Measurements from ENCODE around the gene PPP1R26. TPM values are rescaled to one million over a fixed set of nuclear protein-coding genes. Genes with fewer than 3 reads are reported as not detected.

PPP1R26 gene
- polyA plus RNA-seq, 1 of the 3 experiments (the other 2 are of a cell fraction), result 20.1 TPM

DNA sequence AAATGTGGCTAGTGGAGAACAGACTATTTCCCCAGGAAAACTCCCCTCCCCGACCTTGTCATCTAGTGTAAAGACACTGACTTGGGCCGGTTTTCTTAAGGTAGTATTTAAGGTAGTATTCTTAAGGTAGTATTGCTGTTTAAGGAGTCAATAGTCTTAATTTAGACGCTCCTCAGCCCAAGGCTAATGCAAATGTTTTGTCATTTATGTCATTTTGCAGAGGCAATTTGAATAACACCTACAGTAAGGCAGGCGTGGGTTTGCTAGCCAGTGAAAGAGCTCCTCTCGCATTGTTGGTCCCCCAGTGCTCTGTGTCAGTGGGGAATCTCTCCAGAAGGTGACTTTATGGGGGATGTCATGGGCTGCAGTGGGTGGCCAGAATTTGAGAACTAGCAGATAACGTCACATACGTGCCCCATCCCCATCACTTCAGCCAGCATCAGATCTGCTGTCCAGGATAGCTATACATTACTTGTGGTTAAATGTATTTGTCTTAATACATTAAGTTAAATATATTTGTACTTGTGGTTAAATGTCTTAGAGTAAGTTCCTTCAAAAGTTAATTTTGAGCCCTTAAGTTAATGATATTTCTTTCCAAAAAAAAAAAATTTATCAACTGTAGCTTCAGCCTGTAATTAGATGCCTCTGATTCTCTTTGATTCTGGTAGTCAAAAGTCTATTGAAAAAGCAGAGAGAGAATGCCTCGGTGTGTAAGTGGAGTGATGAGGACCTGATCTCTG, 2.6 kb downstream of the PPP1R26 start:
- no peak overlapping the region for H3K9ac ChIP-seq
- 89% methylated on average over 8 of the region's 8 CpGs for WGBS (ENCODE audit: low lambda C conversion rate)
- DNase-seq, result no peak
- CTCF ChIA-PET, result interaction anchor here (0.6 to 3.6 kb wide), 5 partner anchors 17 to 407 kb away, joined by 3 to 23 read pairs (median 3); partner anchors contain the start of gene MRPS2
- peaks cover 33% of the 10 kb centered on the region for H3K79me2 ChIP-seq (ENCODE audit: insufficient read depth)
- no peak overlapping the region for H2AFZ ChIP-seq (ENCODE audit: low read depth)
- no peak overlapping the region for H3K4me3 ChIP-seq (ENCODE audit: low read depth in 2 of 2, low read length in 1 of 2)
- peaks cover 7% of the 10 kb centered on the region; the same call in 1 of the 2 replicates for H4K20me1 ChIP-seq (ENCODE audit: insufficient read depth)
- H3K9me2 ChIP-seq, result no peaks in the 10 kb centered on the region
- no peak overlapping the region for H3K27ac ChIP-seq (ENCODE audit: low read depth in 2 of 2, low read length in 1 of 2)
- no peaks in the 10 kb centered on the region for H3K27me3 ChIP-seq (ENCODE audit: insufficient read depth)
- peaks cover 6 to 13% of the 10 kb centered on the region in 2 experiments; a peak in 2 of 4 replicates for H3K4me1 ChIP-seq (ENCODE audit: control insufficient read depth in 1 of 2, insufficient read depth in 2 of 2, low read depth in 1 of 2, low read length in 1 of 2)
- H3K36me3 ChIP-seq (replicated peaks in 1 of 2; ENCODE audit: control insufficient read depth in 1 of 2, insufficient read depth in 2 of 2, low read length in 1 of 2), result peaks cover 7 to 43% of the 10 kb centered on the region in 2 experiments
- peaks cover 5% of the 10 kb centered on the region for H3F3A ChIP-seq (replicated peaks; ENCODE audit: insufficient read depth)
- no peaks in the 10 kb centered on the region for H3K9me3 ChIP-seq
- POLR2A ChIA-PET, result no interaction called here
- TF ChIP-seq NFIC (IDR thresholded peaks at IDR 0.05; ENCODE audit: borderline replicate concordance) (no peak), GABPA (IDR thresholded peaks at IDR 0.05; ENCODE audit: low read depth) (no peak), EP300 (IDR thresholded peaks at IDR 0.05; ENCODE audit: borderline replicate concordance in 1 of 2, low read depth in 1 of 2, low read length in 1 of 2) (no peak), CTCF (IDR thresholded peaks at IDR 0.05) (no peak), SIN3A (IDR thresholded peaks at IDR 0.05; ENCODE audit: borderline replicate concordance, low read depth, low read length) (no peak), RAD21 (IDR thresholded peaks at IDR 0.05; ENCODE audit: low read length) (no peak)
- TF ChIP-seq, protein P1, sequence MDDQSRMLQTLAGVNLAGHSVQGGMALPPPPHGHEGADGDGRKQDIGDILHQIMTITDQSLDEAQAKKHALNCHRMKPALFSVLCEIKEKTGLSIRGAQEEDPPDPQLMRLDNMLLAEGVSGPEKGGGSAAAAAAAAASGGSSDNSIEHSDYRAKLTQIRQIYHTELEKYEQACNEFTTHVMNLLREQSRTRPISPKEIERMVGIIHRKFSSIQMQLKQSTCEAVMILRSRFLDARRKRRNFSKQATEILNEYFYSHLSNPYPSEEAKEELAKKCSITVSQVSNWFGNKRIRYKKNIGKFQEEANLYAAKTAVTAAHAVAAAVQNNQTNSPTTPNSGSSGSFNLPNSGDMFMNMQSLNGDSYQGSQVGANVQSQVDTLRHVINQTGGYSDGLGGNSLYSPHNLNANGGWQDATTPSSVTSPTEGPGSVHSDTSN (IDR thresholded peaks at IDR 0.05), result no peak
- H3K4me2 ChIP-seq, result no peak overlapping the region

GRCh38 chr9:135484460-135485277, 5.1 kb downstream of the PPP1R26 start:
- Histone ChIP-seq H3K4me3 (ENCODE audit: low read depth in 2 of 2, low read length in 1 of 2) (no peak overlapping the region), H3K9me2 (no peaks in the 10 kb centered on the region), H3K9me3 (no peaks in the 10 kb centered on the region), H3K27me3 (ENCODE audit: insufficient read depth) (no peaks in the 10 kb centered on the region), H3K4me2 (no peak overlapping the region), H3K79me2 (ENCODE audit: insufficient read depth) (peaks cover 32% of the 10 kb centered on the region), H3K36me3 (replicated peaks in 1 of 2; ENCODE audit: control insufficient read depth in 1 of 2, insufficient read depth in 2 of 2, low read length in 1 of 2) (peaks cover 7 to 58% of the 10 kb centered on the region in 2 experiments), H2AFZ (ENCODE audit: low read depth) (no peak overlapping the region), H3K9ac (no peak overlapping the region), H3F3A (replicated peaks; ENCODE audit: insufficient read depth) (no peaks in the 10 kb centered on the region), H4K20me1 (ENCODE audit: insufficient read depth) (peaks cover 7% of the 10 kb centered on the region; the same call in 1 of the 2 replicates), H3K27ac (ENCODE audit: low read depth in 2 of 2, low read length in 1 of 2) (no peak overlapping the region), H3K4me1 (ENCODE audit: control insufficient read depth in 1 of 2, insufficient read depth in 2 of 2, low read depth in 1 of 2, low read length in 1 of 2) (peaks cover 6 to 7% of the 10 kb centered on the region in 2 experiments; a peak in 2 of 4 replicates)
- POLR2A ChIA-PET, result no interaction called here
- DNase-seq, result no peak
- 94% methylated on average over 35 of the region's 47 CpGs for WGBS (ENCODE audit: low lambda C conversion rate)
- TF ChIP-seq MEF2A (IDR thresholded peaks at IDR 0.05; ENCODE audit: borderline replicate concordance, low read depth), result no peak
- no peak for TF ChIP-seq ELF1 (IDR thresholded peaks at IDR 0.05)
- TF ChIP-seq GATA2 (CRISPR knock-in tag; IDR thresholded peaks at IDR 0.05), result no peak
- no peak for TF ChIP-seq EZH2phosphoT487 (IDR thresholded peaks at IDR 0.05; ENCODE audit: borderline replicate concordance, low read depth)
- TF ChIP-seq GABPA (IDR thresholded peaks at IDR 0.05; ENCODE audit: low read depth), result no peak
- TF ChIP-seq TCF12 (IDR thresholded peaks at IDR 0.05), result no peak
- TF ChIP-seq, protein P2, sequence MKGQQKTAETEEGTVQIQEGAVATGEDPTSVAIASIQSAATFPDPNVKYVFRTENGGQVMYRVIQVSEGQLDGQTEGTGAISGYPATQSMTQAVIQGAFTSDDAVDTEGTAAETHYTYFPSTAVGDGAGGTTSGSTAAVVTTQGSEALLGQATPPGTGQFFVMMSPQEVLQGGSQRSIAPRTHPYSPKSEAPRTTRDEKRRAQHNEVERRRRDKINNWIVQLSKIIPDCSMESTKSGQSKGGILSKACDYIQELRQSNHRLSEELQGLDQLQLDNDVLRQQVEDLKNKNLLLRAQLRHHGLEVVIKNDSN (IDR thresholded peaks at IDR 0.05; ENCODE audit: borderline replicate concordance, low read depth), result no peak
- no peak for TF ChIP-seq YY1 (IDR thresholded peaks at IDR 0.05; ENCODE audit: low read depth)
- TF ChIP-seq, protein P3, sequence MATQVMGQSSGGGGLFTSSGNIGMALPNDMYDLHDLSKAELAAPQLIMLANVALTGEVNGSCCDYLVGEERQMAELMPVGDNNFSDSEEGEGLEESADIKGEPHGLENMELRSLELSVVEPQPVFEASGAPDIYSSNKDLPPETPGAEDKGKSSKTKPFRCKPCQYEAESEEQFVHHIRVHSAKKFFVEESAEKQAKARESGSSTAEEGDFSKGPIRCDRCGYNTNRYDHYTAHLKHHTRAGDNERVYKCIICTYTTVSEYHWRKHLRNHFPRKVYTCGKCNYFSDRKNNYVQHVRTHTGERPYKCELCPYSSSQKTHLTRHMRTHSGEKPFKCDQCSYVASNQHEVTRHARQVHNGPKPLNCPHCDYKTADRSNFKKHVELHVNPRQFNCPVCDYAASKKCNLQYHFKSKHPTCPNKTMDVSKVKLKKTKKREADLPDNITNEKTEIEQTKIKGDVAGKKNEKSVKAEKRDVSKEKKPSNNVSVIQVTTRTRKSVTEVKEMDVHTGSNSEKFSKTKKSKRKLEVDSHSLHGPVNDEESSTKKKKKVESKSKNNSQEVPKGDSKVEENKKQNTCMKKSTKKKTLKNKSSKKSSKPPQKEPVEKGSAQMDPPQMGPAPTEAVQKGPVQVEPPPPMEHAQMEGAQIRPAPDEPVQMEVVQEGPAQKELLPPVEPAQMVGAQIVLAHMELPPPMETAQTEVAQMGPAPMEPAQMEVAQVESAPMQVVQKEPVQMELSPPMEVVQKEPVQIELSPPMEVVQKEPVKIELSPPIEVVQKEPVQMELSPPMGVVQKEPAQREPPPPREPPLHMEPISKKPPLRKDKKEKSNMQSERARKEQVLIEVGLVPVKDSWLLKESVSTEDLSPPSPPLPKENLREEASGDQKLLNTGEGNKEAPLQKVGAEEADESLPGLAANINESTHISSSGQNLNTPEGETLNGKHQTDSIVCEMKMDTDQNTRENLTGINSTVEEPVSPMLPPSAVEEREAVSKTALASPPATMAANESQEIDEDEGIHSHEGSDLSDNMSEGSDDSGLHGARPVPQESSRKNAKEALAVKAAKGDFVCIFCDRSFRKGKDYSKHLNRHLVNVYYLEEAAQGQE (IDR thresholded peaks at IDR 0.05; ENCODE audit: low read depth, low read length), result no peak
- TF ChIP-seq NFIC (IDR thresholded peaks at IDR 0.05; ENCODE audit: borderline replicate concordance), result no peak
- TF ChIP-seq RAD21 (IDR thresholded peaks at IDR 0.05; ENCODE audit: low read length), result no peak
- CTCF ChIA-PET, result no interaction called here
